ENCODE measurements around the gene AP2B1.

AP2B1 gene

DNA sequence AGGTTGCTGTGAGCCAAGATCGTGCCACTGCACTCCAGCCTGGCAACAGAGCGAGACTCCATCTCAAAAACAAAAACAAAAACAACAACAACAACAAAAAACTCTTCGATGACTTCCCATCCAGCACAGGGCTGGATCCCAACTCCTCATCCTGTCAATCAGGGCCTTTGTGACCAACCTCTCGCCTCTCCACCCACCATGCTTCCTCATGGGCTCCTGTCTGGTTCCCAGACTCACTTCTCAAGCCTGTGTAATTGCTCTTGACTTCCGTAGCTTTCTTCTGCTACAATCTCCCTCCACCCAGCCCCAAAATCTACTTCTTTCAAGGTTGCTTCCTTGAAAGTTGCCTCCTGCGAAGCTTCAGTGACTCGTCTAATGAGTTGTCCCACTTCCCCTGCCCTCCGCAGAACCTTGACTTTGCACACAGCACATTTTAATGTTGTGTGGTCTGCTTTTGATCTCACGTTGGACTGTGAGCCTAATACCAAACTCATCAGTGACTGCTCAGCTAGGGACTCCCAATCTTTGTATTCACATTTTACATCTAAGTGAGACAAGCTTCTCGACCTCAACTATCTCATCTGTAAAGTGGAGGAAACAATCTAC is 143.4 kb downstream of the AP2B1 start:
- no peak for DNase-seq (ENCODE audit: low spot score)

DNA sequence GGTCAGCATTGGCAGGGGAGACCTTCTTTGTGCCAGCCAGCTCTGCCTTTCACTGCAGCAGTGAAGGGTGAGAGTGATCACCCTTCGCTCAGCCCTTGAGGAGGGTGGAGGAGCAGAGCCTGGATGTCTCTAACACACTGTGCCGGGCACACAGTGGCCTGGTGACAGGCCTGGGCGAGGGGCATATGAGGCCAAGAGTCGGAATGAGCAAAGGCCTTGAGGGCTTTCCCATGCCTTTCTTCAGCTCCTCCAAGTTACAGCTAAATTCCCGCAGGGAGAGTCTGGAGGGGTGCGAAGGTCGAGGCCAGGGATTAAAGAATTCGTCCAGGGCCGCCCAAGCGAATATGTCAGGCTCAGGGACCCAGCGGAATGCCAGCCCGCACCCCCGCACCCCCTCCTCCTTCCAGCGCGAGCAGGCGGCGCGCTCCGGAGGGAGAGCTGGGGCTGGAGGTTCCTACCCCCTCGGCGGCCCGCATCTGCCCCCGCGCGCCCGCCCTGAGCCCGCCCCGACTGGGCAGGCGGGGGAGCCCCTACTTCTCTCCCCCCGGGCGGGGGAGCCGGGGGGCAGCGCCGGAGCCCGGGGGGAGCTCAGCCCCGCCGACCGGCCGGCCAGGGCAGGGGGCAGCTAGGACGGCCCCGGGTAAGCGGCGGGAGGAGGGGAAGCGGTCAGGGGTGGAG is 144.3 kb downstream of the AP2B1 start, which contains the start of gene RASL10B:
RASL10B (plus strand) TSS at position 401 of the 678 bp plus-strand sequence. CDS start 3,546 bp downstream, outside the sequence.
- DNase-seq (ENCODE audit: low spot score) = peak; percentile 92

DNA sequence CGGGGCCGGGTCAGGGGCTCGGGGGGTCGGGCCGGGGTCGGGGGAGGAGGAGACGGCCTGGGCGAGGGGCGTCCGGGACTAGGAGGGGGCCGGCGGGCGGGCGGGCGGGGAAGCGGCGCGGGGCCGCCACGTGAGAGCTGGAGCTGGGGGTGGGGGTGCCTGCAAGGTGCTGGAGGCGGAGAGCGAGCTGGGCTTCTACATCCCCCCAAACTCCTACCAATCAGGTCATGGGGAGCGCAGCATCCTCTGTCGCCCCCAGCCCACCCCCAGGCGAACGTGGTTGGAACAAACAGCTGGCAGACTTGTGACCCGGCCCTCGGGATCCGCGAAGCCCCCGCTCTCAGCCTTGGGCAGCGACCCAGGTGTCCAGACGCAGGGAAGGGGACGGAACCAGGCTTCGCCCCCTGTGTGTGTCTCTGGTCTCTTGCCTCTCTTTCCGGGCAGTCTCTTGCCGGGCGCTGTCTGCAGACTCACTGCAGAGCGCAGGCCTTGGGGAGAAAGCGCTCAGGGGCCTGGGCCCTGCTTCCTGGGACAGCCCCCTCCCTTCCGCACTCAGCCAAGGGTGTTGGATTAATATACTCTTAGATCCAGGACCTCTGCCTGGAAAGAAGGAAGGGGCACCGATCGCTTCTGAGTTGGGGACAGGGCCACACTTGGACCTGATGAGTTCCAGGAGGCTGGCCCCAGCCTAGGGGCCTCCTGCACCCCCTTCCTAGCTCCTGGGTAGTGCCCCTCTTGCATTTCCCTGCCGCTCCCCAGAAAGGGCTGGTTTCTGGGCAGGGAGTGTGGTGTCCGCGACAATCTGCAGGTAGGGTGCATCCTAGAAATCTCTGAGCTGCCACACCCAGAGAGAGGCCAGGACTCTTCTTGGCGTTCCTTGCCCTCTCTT is 145.0 kb downstream of the AP2B1 start:
- peak; percentile 47 for DNase-seq (ENCODE audit: low spot score)

DNA sequence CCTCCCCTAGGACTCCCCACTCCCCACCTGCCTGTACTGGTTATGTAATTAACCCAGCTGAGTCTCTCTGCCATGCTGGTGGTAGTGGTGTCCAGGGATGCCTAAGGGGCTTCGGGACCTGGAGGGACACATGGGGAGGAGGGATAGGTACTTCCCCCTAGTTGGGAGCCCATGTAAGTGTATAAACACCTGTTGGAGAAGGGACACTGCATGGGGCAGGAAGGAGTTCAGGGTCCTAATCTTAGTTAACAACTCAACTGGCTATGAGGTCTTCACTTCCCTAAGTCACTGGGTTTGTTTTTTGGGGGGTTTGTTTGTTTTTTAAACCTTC is 145.6 kb downstream of the AP2B1 start:
- no peak for DNase-seq (ENCODE audit: low spot score)

DNA sequence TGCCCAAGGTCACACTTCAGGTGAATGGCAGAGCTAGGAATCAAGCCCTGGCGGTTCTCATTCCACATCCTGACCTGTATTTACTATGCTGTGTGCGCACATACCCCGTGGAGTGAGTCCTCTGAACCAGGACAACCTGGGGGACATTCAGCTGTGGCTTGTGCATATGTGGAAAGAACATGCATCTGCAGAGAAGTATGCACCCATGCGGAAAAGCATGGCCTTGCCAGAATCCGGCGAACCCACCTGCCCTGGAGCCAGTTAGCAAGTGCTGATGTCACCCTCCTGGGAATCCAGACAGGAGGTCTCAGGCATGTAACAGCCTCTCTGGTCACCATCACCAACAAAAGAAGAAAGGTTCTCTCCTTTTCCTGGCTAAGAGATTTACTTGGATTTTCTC is 146.2 kb downstream of the AP2B1 start:
- DNase-seq (ENCODE audit: low spot score) = no peak

DNA sequence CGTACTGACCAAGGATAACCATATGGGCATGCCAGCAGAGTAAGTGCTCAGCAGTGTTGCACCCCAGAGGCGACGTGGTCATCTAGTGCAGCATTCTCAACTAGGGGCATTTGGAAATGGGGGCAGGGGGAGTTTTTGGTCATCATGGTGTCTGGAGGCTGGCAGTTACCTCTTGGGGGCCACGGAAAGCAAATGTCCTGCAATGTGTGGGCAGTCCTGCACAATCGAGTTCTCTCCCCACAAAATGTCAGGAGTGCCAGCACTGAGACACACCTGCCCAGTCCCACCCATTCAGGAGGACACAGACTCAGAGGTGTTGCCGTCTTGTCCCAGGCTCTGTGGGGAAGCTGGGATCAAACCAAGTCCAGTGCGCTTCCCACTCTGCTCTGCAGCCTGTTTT is 147.3 kb downstream of the AP2B1 start:
- no peak for DNase-seq (ENCODE audit: low spot score)

DNA sequence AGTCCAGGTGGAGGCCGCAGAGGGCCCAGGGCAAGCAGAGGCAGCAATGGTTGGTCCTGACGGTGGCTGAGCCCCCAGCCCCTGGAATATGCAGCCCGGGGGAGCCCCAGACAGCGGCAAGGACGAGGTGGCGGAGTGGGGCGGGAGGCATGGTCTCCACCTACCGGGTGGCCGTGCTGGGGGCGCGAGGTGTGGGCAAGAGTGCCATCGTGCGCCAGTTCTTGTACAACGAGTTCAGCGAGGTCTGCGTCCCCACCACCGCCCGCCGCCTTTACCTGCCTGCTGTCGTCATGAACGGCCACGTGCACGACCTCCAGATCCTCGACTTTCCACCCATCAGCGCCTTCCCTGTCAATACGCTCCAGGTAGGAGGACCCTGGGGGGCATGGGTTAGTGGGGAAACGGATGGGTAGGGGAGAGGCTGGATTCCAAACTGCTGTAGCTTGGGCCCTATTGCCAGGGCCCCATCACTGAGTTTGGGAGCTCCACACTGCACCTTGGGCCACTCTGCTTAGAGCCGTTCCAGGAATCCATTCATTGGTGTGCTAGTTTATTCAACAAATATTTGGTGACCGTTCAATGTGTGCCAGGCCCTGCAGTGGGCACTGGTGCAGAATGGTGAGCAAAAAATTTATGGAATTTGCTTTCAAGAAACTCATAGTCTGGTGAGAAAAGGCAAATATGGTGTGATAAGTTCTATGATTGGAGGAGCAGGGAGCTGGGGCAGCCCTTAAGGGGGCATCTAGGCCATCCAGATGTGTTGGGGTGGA is 148.1 kb downstream of the AP2B1 start:
- no peak for DNase-seq (ENCODE audit: low spot score)

DNA sequence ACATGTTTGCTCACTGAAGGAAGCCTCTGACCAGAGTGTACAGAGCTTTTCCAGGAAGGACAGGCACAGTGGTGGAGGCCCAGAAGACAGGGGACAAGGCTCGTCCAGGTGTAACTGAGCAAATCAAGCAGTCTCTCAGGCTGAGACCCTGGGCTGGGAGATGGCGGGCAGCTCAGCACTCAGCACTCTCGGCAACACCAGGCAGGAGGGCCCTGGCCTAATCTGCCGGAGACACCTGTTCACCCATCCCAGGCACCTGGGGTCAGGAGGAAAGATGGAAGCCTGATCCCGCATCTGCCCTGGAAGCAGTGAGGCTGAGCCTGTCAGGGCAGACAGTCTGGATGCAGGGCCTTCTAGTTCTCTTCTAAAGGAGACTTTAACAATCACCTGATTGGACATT is 149.1 kb downstream of the AP2B1 start:
- DNase-seq (ENCODE audit: low spot score) = no peak

DNA sequence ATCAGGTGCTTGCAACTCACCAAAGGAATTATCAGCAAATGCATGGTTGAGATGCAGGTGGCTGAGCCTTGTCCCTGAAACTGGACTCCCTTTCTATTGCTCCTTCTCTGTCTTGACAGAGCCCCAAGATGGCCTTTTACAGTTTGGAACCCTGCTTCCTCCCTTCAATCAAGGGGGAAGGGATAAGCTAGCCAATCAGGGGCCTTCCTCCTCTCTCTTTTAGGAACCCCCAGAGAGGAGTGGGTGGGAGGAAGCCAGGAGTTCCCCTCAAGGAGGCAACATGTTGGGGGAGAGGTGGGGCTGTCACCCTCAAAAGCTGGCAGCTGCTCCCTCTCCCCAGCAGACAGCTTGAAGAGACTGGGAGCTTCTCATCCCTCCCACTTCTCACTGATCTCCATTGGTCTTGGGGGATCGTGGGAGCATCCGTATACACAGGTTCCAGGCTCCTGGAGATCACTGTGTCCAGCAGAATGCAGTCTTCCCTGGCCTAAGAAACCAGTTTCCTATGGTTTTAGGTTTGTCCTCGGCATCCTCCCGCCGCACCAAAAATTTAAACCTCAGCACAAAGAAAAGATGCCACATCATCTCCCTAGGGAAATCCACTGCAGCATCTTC is 151.5 kb downstream of the AP2B1 start:
- no peak for DNase-seq (ENCODE audit: low spot score)

DNA sequence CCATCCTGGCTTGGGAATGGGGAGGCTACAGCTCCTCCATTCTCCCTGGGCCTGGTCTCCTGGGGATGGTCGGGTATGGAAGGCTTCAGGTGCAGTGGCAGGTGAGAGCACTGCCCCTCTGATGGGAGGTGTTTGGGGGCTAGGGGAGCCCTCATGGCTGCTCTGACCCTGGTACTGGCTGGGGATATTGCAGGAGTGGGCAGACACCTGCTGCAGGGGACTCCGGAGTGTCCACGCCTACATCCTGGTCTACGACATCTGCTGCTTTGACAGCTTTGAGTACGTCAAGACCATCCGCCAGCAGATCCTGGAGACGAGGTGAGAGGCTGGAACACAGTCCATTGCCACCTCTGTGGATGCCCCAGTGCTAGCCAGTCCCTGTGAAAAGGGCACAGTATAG is 153.1 kb downstream of the AP2B1 start:
- DNase-seq (ENCODE audit: low spot score) = no peak

DNA sequence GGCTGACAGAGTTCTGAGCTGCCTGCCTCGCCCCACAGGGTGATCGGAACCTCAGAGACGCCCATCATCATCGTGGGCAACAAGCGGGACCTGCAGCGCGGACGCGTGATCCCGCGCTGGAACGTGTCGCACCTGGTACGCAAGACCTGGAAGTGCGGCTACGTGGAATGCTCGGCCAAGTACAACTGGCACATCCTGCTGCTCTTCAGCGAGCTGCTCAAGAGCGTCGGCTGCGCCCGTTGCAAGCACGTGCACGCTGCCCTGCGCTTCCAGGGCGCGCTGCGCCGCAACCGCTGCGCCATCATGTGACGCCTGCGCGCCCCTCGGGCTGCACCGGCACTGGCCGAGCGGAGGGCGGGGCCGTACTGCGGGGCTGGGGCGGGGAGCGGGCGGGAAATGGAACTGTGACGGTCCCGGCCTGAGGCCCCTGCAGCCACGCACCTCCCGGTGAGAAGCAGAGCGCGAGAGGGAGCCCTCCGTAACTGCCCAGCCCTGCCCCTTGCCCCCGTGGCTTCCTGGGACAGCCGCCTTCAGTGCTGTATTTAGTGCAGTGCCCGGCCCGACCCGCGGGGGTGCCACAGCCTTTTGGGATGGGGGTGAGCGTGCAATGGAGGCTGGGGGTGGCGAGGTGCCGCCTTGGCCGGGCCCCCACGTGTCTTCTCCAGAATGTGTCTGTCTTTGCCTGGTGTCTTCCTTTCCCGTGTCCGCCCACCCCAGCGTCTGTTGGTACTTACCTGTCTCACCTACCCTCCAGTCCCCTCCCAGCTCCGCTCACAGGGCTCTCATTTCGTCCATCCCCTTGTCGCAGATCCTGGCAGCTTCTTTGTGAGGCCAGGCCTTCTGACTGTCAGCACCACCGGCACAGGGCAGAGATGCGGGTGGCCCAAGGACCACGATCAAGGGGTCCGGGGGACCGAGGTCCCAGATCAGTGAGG is 154.1 kb downstream of the AP2B1 start:
- DNase-seq (ENCODE audit: low spot score) = peak; percentile 82

DNA sequence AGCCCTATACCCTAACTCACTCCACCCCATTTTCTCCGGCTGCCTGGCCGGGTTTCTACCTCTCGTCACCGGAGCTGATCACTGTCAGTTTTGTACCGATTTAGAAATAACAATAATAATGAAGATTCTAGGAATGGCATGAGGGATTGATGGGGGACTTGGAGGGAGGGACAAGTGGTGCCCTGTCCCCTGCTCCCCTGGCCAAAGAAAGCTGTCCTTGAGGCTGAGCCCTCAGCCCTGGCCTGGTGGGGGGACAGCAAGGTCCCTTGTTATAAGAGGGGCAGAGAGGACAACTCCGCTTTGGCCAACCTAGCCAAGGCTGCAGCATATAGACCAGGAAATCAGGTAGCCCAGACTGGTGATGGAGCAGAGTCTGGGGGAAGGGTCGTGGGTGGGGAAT is 155.4 kb downstream of the AP2B1 start:
- DNase-seq (ENCODE audit: low spot score) = no peak

DNA sequence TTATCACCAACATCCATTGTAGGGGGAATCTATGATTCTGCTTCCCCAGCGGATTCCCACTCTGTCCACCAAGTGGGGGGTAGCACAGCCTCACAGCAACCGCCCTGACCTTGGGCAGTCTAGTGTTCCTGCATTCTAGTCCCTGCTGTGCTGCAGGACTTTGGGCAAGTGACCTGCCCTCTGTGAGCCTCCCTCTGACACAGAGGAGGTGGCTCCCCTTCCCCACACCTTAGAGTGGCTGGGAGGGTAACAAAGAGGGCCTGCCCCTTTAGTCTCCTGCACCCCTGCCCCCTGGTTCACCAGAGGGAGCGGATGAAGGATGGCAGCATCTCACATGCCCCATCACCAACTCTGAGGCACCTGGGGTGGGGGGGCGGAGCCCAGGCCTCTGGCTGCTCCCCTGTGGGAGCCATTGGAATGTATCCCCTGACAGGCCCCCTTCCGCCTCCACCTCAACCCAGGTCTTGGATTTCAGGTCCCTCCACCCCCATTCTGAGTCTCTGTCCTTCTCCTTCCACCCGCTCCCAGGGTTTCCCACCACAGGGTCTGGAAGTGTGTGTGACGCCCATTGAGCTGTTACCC is 155.9 kb downstream of the AP2B1 start:
- no peak for DNase-seq (ENCODE audit: low spot score)

DNA sequence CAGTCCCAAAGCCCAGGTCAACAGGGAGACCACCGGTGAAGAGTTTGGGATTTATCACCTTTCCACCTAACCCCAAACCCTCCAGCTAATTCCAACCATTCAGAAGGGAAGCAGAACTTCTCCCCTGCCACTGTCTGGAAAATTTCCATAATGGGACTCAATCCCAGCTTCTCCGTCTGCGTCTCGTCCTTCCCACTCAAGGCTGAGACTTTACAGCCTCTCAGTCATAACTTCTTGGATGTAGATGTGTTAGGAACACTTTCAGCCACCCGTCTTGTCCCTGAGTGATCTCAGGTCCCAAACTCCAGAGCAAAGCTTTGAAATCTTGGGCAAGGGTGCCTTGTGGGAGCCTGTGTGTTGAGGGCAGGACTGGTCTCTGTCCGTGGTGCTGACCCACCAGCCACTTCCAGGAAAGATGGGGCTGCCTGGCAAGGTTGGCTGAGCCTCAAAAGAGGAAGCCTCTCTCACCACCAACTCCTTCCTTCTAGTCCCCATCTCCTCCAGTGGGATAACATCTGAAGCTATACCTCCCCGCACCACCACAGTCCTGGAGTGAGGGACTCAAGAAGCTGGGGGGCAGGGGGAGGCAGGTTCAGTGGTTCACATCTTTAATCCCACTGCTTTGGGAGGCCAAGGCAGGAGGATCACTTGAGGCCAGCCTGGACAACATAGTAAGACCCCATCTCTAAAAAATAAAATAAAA is 156.7 kb downstream of the AP2B1 start:
- DNase-seq (ENCODE audit: low spot score) = peak; percentile 80

DNA sequence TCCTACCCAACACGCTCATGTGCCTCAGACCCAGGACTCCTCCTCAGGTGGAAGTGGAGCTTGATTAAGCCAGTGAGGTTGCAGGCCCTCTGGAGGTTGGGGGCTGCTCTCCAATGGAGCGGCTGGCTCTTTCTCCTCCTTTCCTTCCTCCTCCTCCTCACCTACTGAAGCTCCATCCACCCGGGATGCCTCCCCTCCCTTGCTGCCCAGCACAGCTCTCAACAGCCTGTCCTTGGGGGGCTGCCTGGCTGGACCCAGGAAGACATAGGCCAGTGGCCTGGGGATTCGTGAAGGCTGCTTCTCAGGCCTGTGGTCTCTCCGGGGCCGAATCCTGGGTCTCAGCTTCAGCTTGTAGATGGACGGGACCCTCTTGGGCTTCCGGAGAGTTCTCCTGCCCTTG is 157.7 kb downstream of the AP2B1 start:
- no peak for DNase-seq (ENCODE audit: low spot score)

DNA sequence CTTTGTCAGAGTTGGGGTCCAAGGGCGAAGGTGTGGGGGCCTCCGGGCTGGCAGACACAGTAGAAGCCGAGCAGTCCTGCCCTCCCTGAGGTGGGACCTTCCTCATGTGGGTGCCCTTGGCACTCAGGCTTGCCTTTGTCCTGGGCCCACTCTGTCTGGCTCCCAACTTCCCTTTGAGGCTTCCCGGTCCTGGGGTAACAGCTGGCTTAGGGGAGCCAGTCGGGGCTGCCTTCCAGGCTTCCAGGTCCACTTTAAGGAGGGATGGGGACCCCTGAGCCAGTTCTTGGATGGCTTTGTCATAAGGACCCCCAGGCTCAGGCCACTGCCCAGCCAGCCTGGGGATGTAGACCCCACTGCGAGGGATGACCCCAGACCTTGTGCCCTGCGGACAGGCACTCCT is 158.1 kb downstream of the AP2B1 start:
- no peak for DNase-seq (ENCODE audit: low spot score)

DNA sequence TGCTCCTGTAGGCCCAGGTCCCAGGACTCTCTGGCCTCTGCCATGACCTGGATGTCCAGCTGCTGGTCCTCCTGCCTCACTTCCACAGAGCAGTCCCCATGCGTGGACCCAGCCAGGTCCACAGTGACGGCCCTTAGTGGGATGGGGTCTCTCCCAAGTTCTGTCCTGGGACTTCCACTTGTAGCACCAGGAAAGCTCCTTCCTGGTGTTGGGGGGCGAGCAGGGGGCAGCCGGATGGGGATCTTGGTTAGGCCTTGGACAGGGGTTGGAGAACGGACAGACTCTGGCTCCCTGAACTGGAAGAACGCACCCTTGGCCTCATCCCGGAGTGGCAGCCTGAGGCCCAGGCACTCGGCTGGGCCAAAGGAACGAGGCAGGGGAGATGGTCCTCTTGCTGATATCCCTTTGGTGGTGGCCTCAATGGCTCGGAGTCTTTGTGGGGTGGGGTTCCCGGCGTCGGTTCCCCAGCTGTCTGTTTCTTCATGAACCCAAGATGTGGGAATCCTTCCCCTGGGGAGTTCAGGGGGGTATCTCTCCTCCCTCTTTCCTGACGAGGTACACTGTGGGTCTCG is 158.7 kb downstream of the AP2B1 start:
- no peak for DNase-seq (ENCODE audit: low spot score)

DNA sequence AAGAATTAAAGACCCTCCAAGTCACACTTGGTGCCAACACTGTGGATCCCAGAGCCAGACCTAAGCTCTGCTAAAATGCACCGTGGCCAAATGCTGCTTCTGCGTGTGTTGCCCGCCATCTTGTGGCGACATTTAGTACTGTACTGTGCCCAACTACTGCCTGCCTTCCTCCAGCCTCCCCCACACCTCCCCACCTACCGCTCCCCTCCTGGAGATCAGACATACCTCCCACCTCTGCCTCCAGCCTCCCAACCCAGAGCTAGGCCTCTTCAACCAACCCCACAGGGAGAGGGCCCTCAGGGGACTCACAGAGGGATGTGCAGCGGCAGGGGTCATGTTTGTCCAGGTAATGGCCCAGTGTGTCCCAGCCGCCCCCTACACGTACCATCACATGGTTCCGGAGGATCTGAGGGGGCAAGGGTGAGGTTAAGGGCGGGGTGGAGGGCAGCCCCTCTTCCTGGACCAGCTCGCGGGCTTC is 160.5 kb downstream of the AP2B1 start:
- DNase-seq (ENCODE audit: low spot score) = peak; percentile 88

DNA sequence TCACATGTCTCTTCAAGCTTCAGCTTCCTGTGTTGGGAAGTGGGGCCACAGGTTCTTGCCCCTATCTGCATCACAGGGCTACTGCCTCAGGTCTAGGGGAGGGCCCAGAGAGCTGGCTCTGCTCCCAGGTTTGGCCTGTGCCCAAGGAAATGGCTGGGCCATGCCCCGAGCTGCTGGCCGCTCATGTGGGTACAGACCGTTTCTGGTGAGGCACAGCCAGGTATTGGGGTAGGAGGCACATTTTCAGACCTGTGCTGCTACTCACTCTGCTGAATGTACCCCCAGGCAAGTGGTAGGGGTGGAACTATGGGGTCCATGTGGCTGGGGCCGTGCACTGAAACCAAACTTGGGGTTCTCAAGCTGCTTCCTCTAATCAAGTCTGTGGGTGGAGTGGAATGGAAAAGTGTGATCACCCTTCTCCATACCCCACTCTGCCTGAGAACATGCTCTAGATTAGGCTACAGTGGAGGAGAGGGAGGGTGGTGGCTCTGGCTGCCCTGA is 161.3 kb downstream of the AP2B1 start:
- no peak for DNase-seq (ENCODE audit: low spot score)

Data from iPS-NIHi11 (cell line).